Measurements from ENCODE around the gene VPS45. TPM values are rescaled to one million over a fixed set of nuclear protein-coding genes. Genes with fewer than 3 reads are reported as not detected.
"Not testable (repeated sequence)": the region's sequence is repeated elsewhere in the genome, so short reads cannot be mapped to it uniquely, and the experiment has no call there.

The VPS45 gene
- polyA plus RNA-seq, 1 donor from 2014 or later: 174 TPM

GRCh38 chr1:150135400-150135799 lies 67.8 kb downstream of the VPS45 start:
- H4K20me1 ChIP-seq (ENCODE audit: insufficient read depth); H3K9me2 ChIP-seq (ENCODE audit: insufficient read depth, low read length); H3K9ac ChIP-seq (ENCODE audit: low read length); H3K79me2 ChIP-seq (replicated peaks; ENCODE audit: insufficient read depth, low read length); H3K4me3 ChIP-seq (ENCODE audit: low read length); H3K4me2 ChIP-seq (ENCODE audit: low read length); H3F3A ChIP-seq (ENCODE audit: insufficient read depth, low read length, poor library complexity, severe bottlenecking); H3K27me3 ChIP-seq (ENCODE audit: insufficient read depth, low read depth, low read length); H3K27ac ChIP-seq (ENCODE audit: low read length); H3K9me3 ChIP-seq (ENCODE audit: low read length); H3K36me3 ChIP-seq (ENCODE audit: insufficient read depth, low read length); H2AFZ ChIP-seq (ENCODE audit: low read depth, low read length): not testable (repeated sequence)

GRCh38 chr1:150138044-150138443 lies 70.5 kb downstream of the VPS45 start:
- Histone ChIP-seq H3K27me3 (ENCODE audit: insufficient read depth, low read depth, low read length) (no peaks in the 10 kb centered on the region), H3K9ac (ENCODE audit: low read length) (no peak overlapping the region), H3K4me3 (ENCODE audit: low read length) (no peak overlapping the region), H3K27ac (ENCODE audit: low read length) (no peak overlapping the region), H4K20me1 (ENCODE audit: insufficient read depth) (no peaks in the 10 kb centered on the region), H3F3A (ENCODE audit: insufficient read depth, low read length, poor library complexity, severe bottlenecking) (no peaks in the 10 kb centered on the region), H3K79me2 (replicated peaks; ENCODE audit: insufficient read depth, low read length) (no peaks in the 10 kb centered on the region), H3K9me3 (ENCODE audit: low read length) (no peaks in the 10 kb centered on the region), H2AFZ (ENCODE audit: low read depth, low read length) (no peak overlapping the region), H3K36me3 (ENCODE audit: insufficient read depth, low read length) (no peaks in the 10 kb centered on the region), H3K4me2 (ENCODE audit: low read length) (no peak overlapping the region), H3K9me2 (ENCODE audit: insufficient read depth, low read length) (no peaks in the 10 kb centered on the region)
- no peak for TF ChIP-seq EP300 (conservative IDR thresholded peaks at IDR 0.05; ENCODE audit: poor library complexity, severe bottlenecking)
- no peak for TF ChIP-seq RAD21 (conservative IDR thresholded peaks at IDR 0.05)

DNA sequence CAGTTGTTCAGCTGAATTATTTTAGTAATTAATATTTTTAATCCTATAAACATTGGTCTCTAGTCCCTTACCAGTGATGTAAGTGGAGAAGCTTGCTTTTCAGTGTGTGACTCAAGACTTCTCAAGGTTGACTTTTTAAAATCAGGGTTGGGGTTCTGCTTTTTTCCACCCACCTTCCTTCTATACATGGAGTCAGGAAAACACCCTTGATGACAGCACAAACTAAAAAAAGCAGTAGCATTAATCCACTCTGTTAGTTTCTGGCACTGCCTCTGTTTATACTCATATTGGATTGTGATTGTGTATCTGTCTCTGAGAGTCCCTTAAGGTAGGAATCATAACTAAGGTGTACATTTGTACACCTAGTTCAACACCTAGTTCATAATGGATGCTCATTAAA lies 73.9 kb downstream of the VPS45 start:
- H3K4me2 ChIP-seq (ENCODE audit: low read length): no peak overlapping the region
- H3K36me3 ChIP-seq (ENCODE audit: insufficient read depth, low read length): no peaks in the 10 kb centered on the region
- no peak overlapping the region for H2AFZ ChIP-seq (ENCODE audit: low read depth, low read length)
- H4K20me1 ChIP-seq (ENCODE audit: insufficient read depth): no peaks in the 10 kb centered on the region
- no peaks in the 10 kb centered on the region for H3K9me3 ChIP-seq (ENCODE audit: low read length)
- TF ChIP-seq MXI1 (conservative IDR thresholded peaks at IDR 0.05; ENCODE audit: poor library complexity, severe bottlenecking) (no peak), RAD21 (conservative IDR thresholded peaks at IDR 0.05) (no peak), EP300 (conservative IDR thresholded peaks at IDR 0.05; ENCODE audit: poor library complexity, severe bottlenecking) (no peak), SMC3 (conservative IDR thresholded peaks at IDR 0.05; ENCODE audit: poor library complexity) (no peak), EZH2 (IDR thresholded peaks at IDR 0.05; ENCODE audit: borderline replicate concordance, insufficient read depth, low read length, poor library complexity, severe bottlenecking) (no peak), POLR2AphosphoS5 (IDR thresholded peaks at IDR 0.05) (no peak), TAF1 (IDR thresholded peaks at IDR 0.05; ENCODE audit: low read depth) (no peak), CTCF (IDR thresholded peaks at IDR 0.05; ENCODE audit: poor library complexity, severe bottlenecking) (no peak)
- TF ChIP-seq, protein P1, sequence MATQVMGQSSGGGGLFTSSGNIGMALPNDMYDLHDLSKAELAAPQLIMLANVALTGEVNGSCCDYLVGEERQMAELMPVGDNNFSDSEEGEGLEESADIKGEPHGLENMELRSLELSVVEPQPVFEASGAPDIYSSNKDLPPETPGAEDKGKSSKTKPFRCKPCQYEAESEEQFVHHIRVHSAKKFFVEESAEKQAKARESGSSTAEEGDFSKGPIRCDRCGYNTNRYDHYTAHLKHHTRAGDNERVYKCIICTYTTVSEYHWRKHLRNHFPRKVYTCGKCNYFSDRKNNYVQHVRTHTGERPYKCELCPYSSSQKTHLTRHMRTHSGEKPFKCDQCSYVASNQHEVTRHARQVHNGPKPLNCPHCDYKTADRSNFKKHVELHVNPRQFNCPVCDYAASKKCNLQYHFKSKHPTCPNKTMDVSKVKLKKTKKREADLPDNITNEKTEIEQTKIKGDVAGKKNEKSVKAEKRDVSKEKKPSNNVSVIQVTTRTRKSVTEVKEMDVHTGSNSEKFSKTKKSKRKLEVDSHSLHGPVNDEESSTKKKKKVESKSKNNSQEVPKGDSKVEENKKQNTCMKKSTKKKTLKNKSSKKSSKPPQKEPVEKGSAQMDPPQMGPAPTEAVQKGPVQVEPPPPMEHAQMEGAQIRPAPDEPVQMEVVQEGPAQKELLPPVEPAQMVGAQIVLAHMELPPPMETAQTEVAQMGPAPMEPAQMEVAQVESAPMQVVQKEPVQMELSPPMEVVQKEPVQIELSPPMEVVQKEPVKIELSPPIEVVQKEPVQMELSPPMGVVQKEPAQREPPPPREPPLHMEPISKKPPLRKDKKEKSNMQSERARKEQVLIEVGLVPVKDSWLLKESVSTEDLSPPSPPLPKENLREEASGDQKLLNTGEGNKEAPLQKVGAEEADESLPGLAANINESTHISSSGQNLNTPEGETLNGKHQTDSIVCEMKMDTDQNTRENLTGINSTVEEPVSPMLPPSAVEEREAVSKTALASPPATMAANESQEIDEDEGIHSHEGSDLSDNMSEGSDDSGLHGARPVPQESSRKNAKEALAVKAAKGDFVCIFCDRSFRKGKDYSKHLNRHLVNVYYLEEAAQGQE (IDR thresholded peaks at IDR 0.05; ENCODE audit: borderline replicate concordance): no peak
- no peaks in the 10 kb centered on the region for H3K27me3 ChIP-seq (ENCODE audit: insufficient read depth, low read depth, low read length)
- no peak overlapping the region for H3K9ac ChIP-seq (ENCODE audit: low read length)
- no peaks in the 10 kb centered on the region for H3K79me2 ChIP-seq (replicated peaks; ENCODE audit: insufficient read depth, low read length)
- no peak overlapping the region for H3K4me3 ChIP-seq (ENCODE audit: low read length)
- no peaks in the 10 kb centered on the region for H3F3A ChIP-seq (ENCODE audit: insufficient read depth, low read length, poor library complexity, severe bottlenecking)
- no peak overlapping the region for H3K27ac ChIP-seq (ENCODE audit: low read length)
- no peaks in the 10 kb centered on the region for H3K9me2 ChIP-seq (ENCODE audit: insufficient read depth, low read length)

Data from neural cell (in vitro differentiated cells).